Measurements from ENCODE around the gene RHEBL1. TPM values are rescaled to one million over a fixed set of nuclear protein-coding genes. Genes with fewer than 3 reads are reported as not detected.

The RHEBL1 gene
- total RNA-seq, 1 donor from 2014 or later, result not detected

GRCh38 chr12:49054524-49054923 lies 15.3 kb downstream of the RHEBL1 start:
- DNase-seq (ENCODE audit: low spot score), result no peak

- DNase-seq (ENCODE audit: low spot score), result no peak
Observed at GRCh38 chr12:49054096-49054495, 15.7 kb downstream of the RHEBL1 start.

- DNase-seq (ENCODE audit: low spot score), result no peak
Observed at GRCh38 chr12:49052451-49053208, 17.1 kb downstream of the RHEBL1 start.

GRCh38 chr12:49051777-49052438 lies 17.9 kb downstream of the RHEBL1 start:
- DNase-seq (ENCODE audit: low spot score), result no peak

GRCh38 chr12:49051373-49051764 lies 18.4 kb downstream of the RHEBL1 start:
- no peak for DNase-seq (ENCODE audit: low spot score)

- no peak for DNase-seq (ENCODE audit: low spot score)
Observed at GRCh38 chr12:49050507-49051372, 19.0 kb downstream of the RHEBL1 start.

GRCh38 chr12:49049566-49050224 lies 20.1 kb downstream of the RHEBL1 start:
- no peak for DNase-seq (ENCODE audit: low spot score)

GRCh38 chr12:49048953-49049352 lies 20.8 kb downstream of the RHEBL1 start:
- no peak for DNase-seq (ENCODE audit: low spot score)

- no peak for DNase-seq (ENCODE audit: low spot score)
Observed at GRCh38 chr12:49046129-49046895, 23.5 kb downstream of the RHEBL1 start.

GRCh38 chr12:49044660-49045059 lies 25.1 kb downstream of the RHEBL1 start:
- no peak for DNase-seq (ENCODE audit: low spot score)

GRCh38 chr12:49043856-49044258 lies 25.9 kb downstream of the RHEBL1 start:
- no peak for DNase-seq (ENCODE audit: low spot score)

GRCh38 chr12:49043241-49043640 lies 26.5 kb downstream of the RHEBL1 start:
- DNase-seq (ENCODE audit: low spot score), result no peak

- no peak for DNase-seq (ENCODE audit: low spot score)
Observed at GRCh38 chr12:49041881-49042484, 27.8 kb downstream of the RHEBL1 start.

- no peak for DNase-seq (ENCODE audit: low spot score)
Observed at GRCh38 chr12:49041036-49041880, 28.5 kb downstream of the RHEBL1 start.

GRCh38 chr12:49040364-49040855 lies 29.4 kb downstream of the RHEBL1 start:
- DNase-seq (ENCODE audit: low spot score), result no peak

- no peak for DNase-seq (ENCODE audit: low spot score)
Observed at GRCh38 chr12:49039421-49040363, 30.1 kb downstream of the RHEBL1 start.

GRCh38 chr12:49038291-49038955 lies 31.4 kb downstream of the RHEBL1 start:
- DNase-seq (ENCODE audit: low spot score), result no peak

GRCh38 chr12:49037947-49038237 lies 31.9 kb downstream of the RHEBL1 start:
- no peak for DNase-seq (ENCODE audit: low spot score)
